NB4 (cell line): Measurements from ENCODE around the gene F8.

Source experiments
- CTCF ChIP-seq: IDR thresholded peaks from one replicate; pipeline ENCODE4 v1.5.1; 2012; ENCODE audit warnings: low read depth, low read length
- MAX ChIP-seq: IDR thresholded peaks from 2 replicates; pipeline ENCODE4 v1.6.1; 2011; ENCODE audit warnings: low read depth, low read length
- POLR2A ChIP-seq: IDR thresholded peaks from 2 replicates; pipeline ENCODE4 v1.6.1; 2011; ENCODE audit warnings: mild to moderate bottlenecking; ENCODE audit not compliant: insufficient read length; ENCODE audit errors: extremely low read depth

GRCh38 chrX:154834562-154834961 is 188.0 kb downstream of the F8 start, which contains the start of gene SMIM9:
- no peak for TF ChIP-seq POLR2A
- no peak for TF ChIP-seq CTCF
- no peak for TF ChIP-seq MAX
